Cardiac muscle cell (in vitro differentiated cells and primary cell): Measurements from ENCODE around the gene CHCHD3. TPM values are rescaled to one million over a fixed set of nuclear protein-coding genes. Genes with fewer than 3 reads are reported as not detected.
"Not testable (repeated sequence)": the region's sequence is repeated elsewhere in the genome, so short reads cannot be mapped to it uniquely, and the experiment has no call there.

Experiments
- DNase-seq, 2 donors: peaks; one replicate each; pipeline versions ENCODE4 v3.0.0 to v3.0.0-alpha.2; 2010 to 2017; ENCODE audit warnings: low read depth in 1 of 2, low spot score in 1 of 2
- H3K27ac ChIP-seq: fragments of 200-600 bp; sonication (generic); 2 replicates; pipeline ENCODE4 v1.5.1; 2016
- H3K27me3 ChIP-seq: fragments of 200-600 bp; sonication (generic); 2 replicates; pipeline ENCODE4 v1.6.0; 2016; ENCODE audit warnings: control low read depth
- H3K36me3 ChIP-seq: fragments of 200-600 bp; sonication (generic); 2 replicates; pipeline ENCODE4 v1.5.1; 2016; ENCODE audit warnings: control low read depth
- H3K4me1 ChIP-seq: fragments of 200-600 bp; sonication (generic); 2 replicates; pipeline ENCODE4 v1.8.1; 2017; ENCODE audit warnings: low read depth, mild to moderate bottlenecking, mixed run types
- H3K4me3 ChIP-seq: fragments of 200-600 bp; sonication (generic); 2 replicates; pipeline ENCODE4 v1.5.1; 2016; ENCODE audit warnings: mild to moderate bottlenecking
- H3K9me3 ChIP-seq: fragments of 200-600 bp; sonication (generic); 2 replicates; pipeline ENCODE4 v1.5.1; 2017; ENCODE audit warnings: low read depth, mild to moderate bottlenecking, control low read depth
- polyA plus RNA-seq: library from polyadenylated mRNA; unstranded; fragments of >200 nt; fragmentation: Nextera tagmentation; extraction: Ambion mirVana; gene quantifications from 2 replicates; pipeline ENCODE4 v1.2.1, GENCODE V29; 2016
- total RNA-seq: library from RNA; depleted of rRNA; stranded (reverse); fragments of >200 nt; gene quantifications from 2 replicates; pipeline ENCODE4 v1.2.3, GENCODE V29; 2016
- TF ChIP-seq, protein P1 (sequence below): IDR thresholded peaks from 2 replicates; pipeline ENCODE4 v1.5.1; 2012; ENCODE audit warnings: low read depth, mild to moderate bottlenecking, low read length

The CHCHD3 gene
- total and polyA plus RNA-seq, 2 experiments from 2014 or later = 95.1 to 127 TPM

DNA sequence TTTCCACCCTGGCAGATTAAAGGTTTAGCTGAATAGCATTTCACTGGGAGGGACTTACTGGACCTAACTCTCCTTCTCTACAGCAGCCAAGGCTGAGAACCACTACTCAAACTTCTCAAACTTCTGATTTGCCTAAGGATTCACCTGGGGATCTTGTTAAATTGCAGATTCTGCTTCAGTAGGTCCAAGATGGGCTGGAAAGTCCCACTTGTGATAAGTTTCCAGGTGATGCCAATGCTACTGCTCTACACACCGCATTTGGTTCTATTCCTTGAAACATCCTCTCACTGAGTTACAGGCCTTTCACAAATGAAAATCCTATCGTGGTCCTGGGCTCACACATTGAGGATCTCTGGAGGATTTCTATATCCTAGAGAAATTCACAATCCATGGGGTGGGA is 147.9 kb downstream of the CHCHD3 start:
- H3K4me3 ChIP-seq = no peak overlapping the region
- no peak overlapping the region for H3K27ac ChIP-seq
- no peaks in the 10 kb centered on the region for H3K36me3 ChIP-seq
- no peak for DNase-seq
- no peaks in the 10 kb centered on the region for H3K4me1 ChIP-seq
- no peaks in the 10 kb centered on the region for H3K9me3 ChIP-seq
- H3K27me3 ChIP-seq = no peaks in the 10 kb centered on the region
- TF ChIP-seq, protein P1, sequence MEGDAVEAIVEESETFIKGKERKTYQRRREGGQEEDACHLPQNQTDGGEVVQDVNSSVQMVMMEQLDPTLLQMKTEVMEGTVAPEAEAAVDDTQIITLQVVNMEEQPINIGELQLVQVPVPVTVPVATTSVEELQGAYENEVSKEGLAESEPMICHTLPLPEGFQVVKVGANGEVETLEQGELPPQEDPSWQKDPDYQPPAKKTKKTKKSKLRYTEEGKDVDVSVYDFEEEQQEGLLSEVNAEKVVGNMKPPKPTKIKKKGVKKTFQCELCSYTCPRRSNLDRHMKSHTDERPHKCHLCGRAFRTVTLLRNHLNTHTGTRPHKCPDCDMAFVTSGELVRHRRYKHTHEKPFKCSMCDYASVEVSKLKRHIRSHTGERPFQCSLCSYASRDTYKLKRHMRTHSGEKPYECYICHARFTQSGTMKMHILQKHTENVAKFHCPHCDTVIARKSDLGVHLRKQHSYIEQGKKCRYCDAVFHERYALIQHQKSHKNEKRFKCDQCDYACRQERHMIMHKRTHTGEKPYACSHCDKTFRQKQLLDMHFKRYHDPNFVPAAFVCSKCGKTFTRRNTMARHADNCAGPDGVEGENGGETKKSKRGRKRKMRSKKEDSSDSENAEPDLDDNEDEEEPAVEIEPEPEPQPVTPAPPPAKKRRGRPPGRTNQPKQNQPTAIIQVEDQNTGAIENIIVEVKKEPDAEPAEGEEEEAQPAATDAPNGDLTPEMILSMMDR = no peak

DNA sequence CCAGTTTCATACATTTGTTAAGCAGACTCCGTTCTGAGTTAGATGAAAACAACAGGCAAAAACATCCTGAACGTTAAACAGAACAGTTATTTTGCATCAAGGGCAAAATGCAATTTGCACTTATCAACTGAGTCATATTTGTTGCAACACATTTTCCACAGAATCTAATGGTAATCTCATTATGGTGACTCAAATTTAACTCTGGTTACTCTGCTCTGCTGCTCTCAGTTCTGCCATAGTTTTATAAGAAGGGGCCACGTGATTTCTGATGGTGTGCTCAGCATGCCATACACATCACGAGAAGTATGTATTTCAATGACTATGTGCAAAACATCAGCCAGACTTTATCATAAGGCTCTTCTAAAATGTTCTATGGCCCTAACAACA is 148.8 kb downstream of the CHCHD3 start:
- TF ChIP-seq, protein P1 = no peak
- Histone ChIP-seq H3K27me3 (no peaks in the 10 kb centered on the region), H3K4me1 (no peaks in the 10 kb centered on the region), H3K36me3 (no peaks in the 10 kb centered on the region), H3K4me3 (no peak overlapping the region), H3K9me3 (no peaks in the 10 kb centered on the region), H3K27ac (no peak overlapping the region)
- peak in 1 of 2 donors; percentile 95 for DNase-seq

DNA sequence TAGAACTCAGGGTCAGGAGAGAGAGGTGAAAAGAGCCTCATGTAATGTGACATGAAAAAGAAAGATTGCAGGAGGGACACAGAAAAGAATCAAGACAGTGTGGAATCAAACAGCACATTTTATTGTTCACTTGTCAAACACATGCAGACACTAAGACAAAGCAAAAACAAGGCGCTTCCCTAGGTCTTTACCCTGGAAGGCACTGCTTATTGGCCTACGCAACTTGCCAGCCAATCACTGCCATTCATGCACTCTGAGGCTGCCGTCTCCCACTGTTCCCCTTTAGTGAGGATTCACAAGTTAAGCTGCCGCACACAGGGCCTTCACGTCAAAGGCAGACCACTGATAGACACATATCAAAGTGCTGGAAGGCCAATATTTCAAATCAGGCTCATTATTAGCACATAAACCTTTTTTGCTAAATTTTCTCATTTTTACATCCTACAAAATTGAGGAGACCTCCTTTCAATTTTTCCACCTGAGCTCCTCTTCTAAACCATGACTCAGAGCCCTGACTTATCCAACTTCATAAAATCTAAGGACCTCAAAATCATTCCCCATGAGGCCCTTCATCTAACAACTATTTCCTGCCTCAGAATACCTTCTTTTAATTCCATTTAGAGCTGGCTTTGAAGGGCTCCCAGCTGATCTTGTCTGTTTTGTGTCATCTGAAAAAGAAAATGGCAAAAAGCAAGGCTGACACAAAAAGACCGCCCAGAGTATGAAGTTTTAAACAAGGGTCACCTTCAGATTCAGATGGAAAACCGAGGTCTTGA is 149.4 kb downstream of the CHCHD3 start:
- H3K4me3 ChIP-seq = no peak overlapping the region
- no peak overlapping the region for H3K27ac ChIP-seq
- H3K36me3 ChIP-seq = no peaks in the 10 kb centered on the region
- no peaks in the 10 kb centered on the region for H3K4me1 ChIP-seq
- H3K9me3 ChIP-seq = no peaks in the 10 kb centered on the region
- no peaks in the 10 kb centered on the region for H3K27me3 ChIP-seq
- TF ChIP-seq, protein P1 = no peak
- no peak for DNase-seq

GRCh38 chr7:132930881-132931280 is 151.0 kb downstream of the CHCHD3 start:
- Histone ChIP-seq H3K36me3 (no peaks in the 10 kb centered on the region), H3K27me3 (no peaks in the 10 kb centered on the region), H3K27ac (no peak overlapping the region), H3K9me3 (no peaks in the 10 kb centered on the region), H3K4me1 (no peaks in the 10 kb centered on the region), H3K4me3 (no peak overlapping the region)
- TF ChIP-seq, protein P1 = peak; percentile 14
- DNase-seq = peak in 1 of 2 donors; percentile 8

DNA sequence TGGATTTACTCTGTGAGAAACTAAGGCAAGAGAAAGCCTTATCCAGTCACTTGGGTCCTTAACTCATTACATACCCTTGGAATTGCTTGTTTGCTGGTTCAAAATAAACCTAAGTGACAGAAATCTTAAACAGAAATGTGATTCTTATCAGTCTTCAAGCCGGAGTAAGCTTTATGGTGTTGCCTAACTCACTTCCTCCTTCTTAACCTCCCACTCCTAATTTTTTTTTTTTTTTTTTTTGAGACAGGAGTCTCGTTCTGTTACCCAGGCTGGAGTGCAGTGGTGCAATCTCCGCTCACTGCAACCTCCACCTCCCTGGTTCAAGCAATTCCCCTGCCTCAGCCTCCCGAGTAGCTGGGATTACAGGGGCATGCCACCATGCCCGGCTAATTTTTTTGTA is 151.9 kb downstream of the CHCHD3 start:
- H3K4me1 ChIP-seq, H3K27ac ChIP-seq, H3K9me3 ChIP-seq, H3K27me3 ChIP-seq, H3K4me3 ChIP-seq, H3K36me3 ChIP-seq: not testable (repeated sequence)
- peak in 1 of 2 donors; percentile 56 for DNase-seq

GRCh38 chr7:132919771-132920170 is 162.1 kb downstream of the CHCHD3 start:
- no peaks in the 10 kb centered on the region for H3K9me3 ChIP-seq
- H3K27me3 ChIP-seq = no peaks in the 10 kb centered on the region
- H3K4me1 ChIP-seq = no peaks in the 10 kb centered on the region
- no peak for DNase-seq
- H3K4me3 ChIP-seq = no peak overlapping the region
- TF ChIP-seq, protein P1 = no peak
- no peaks in the 10 kb centered on the region for H3K36me3 ChIP-seq
- H3K27ac ChIP-seq = no peak overlapping the region
